H54 (cell line): ENCODE data around the gene SEC23B.
A peak's percentile ranks its signal among the peaks of the same experiment; 100 is the strongest.
"Not testable (repeated sequence)": the region's sequence is repeated elsewhere in the genome, so short reads cannot be mapped to it uniquely, and the experiment has no call there.

ENCODE experiments used
- DNase-seq: peaks from one replicate; pipeline ENCODE4 v3.0.0; 2011; ENCODE audit warnings: low spot score, mixed read lengths; ENCODE audit not compliant: insufficient read length
- FAIRE-seq: peaks from 3 replicates; lab custom pipeline; 2011; peaks lifted over from hg19 to GRCh38; lab: Jason Lieb, UNC
- POLR2A ChIP-seq: IDR thresholded peaks from 2 replicates; pipeline ENCODE4 v1.6.1; 2011; ENCODE audit warnings: low read depth, mild to moderate bottlenecking, low read length

The SEC23B gene

GRCh38 chr20:18507218-18508191 lies at the start of gene SEC23B:
Gene SEC23B (plus strand): TSS chr20:18507940. CDS start chr20:18510836, 2,896 bp downstream.
- peak; percentile 81 for FAIRE-seq
- peak; percentile 86 for DNase-seq
- TF ChIP-seq POLR2A: peak; percentile 79

- TF ChIP-seq POLR2A: no peak
- no peak for DNase-seq
- FAIRE-seq: no peak
These were observed 42.1 kb upstream of the SEC23B start for GRCh38 chr20:18465536-18466200.

GRCh38 chr20:18466574-18466893 lies 41.2 kb upstream of the SEC23B start:
- FAIRE-seq (no peak), DNase-seq (peak; percentile 60)
- TF ChIP-seq POLR2A: peak; percentile 74

- peak; percentile 80 for FAIRE-seq
These were observed 40.6 kb upstream of the SEC23B start, which contains the start of the genes DZANK1 and POLR3F for GRCh38 chr20:18466894-18467730. Gene DZANK1 (minus strand): TSS chr20:18467030. CDS start chr20:18465358, 1,672 bp downstream. Gene POLR3F (plus strand): TSS chr20:18467390. CDS start chr20:18467507, 117 bp downstream.

GRCh38 chr20:18477218-18477617 lies 30.5 kb upstream of the SEC23B start:
- DNase-seq (no peak), FAIRE-seq (no peak)
- no peak for TF ChIP-seq POLR2A

More at GRCh38 chr20:18466894-18467730, 40.6 kb upstream of the SEC23B start, which contains the start of the genes DZANK1 and POLR3F:
- DNase-seq: peak; percentile 94
- TF ChIP-seq POLR2A: peak; percentile 68

- DNase-seq: no peak
- FAIRE-seq: no peak
- TF ChIP-seq POLR2A: no peak
These were observed 29.9 kb upstream of the SEC23B start for GRCh38 chr20:18477821-18478220.

- no peak for TF ChIP-seq POLR2A
- DNase-seq: no peak
- FAIRE-seq: no peak
These were observed 26.1 kb upstream of the SEC23B start for GRCh38 chr20:18481596-18481995.

GRCh38 chr20:18488301-18488700 lies 19.4 kb upstream of the SEC23B start:
- no peak for FAIRE-seq
- TF ChIP-seq POLR2A: no peak

GRCh38 chr20:18496042-18496441 lies 11.7 kb upstream of the SEC23B start:
- no peak for DNase-seq
- no peak for FAIRE-seq
- no peak for TF ChIP-seq POLR2A

More at GRCh38 chr20:18488301-18488700, 19.4 kb upstream of the SEC23B start:
- DNase-seq: no peak

GRCh38 chr20:18496740-18497592 lies 10.8 kb upstream of the SEC23B start, which contains the start of gene RBBP9:
Gene RBBP9 (minus strand): TSS chr20:18497225. CDS start chr20:18497167, 58 bp downstream.
- FAIRE-seq: peak; percentile 41
- DNase-seq: peak; percentile 81
- peak; percentile 84 for TF ChIP-seq POLR2A

GRCh38 chr20:18497603-18498002 lies 10.1 kb upstream of the SEC23B start:
- FAIRE-seq: no peak
- no peak for TF ChIP-seq POLR2A
- no peak for DNase-seq

GRCh38 chr20:18501672-18502071 lies 6.1 kb upstream of the SEC23B start:
- FAIRE-seq, DNase-seq: not testable (repeated sequence)
